GM23248 (cell line): Measurements from ENCODE around the gene CCDC175.

Source experiments
- EZH2 ChIP-seq: fragments of 200-600 bp; sonication (generic); IDR thresholded peaks from 2 replicates; pipeline ENCODE4 v1.6.1; 2018; ENCODE audit warnings: antibody characterized with exemption, mild to moderate bottlenecking; ENCODE audit not compliant: insufficient read depth, poor library complexity, severe bottlenecking
- EZH2phosphoT487 ChIP-seq: fragments of 200-600 bp; sonication (generic); IDR thresholded peaks from 2 replicates; pipeline ENCODE4 v1.6.1; 2018; ENCODE audit warnings: antibody characterized with exemption, moderate library complexity, mild to moderate bottlenecking, low read depth; ENCODE audit not compliant: insufficient read depth

- TF ChIP-seq EZH2phosphoT487 (no peak), EZH2 (no peak)
Observed at GRCh38 chr14:59537476-59537875, 39.1 kb downstream of the CCDC175 start.
